Loucy (cell line): ENCODE results near the gene SYNE1.
"Not testable (repeated sequence)": the region's sequence is repeated elsewhere in the genome, so short reads cannot be mapped to it uniquely, and the experiment has no call there.

Experiments used
- H2AFZ ChIP-seq: fragments of 200-600 bp; sonication (generic); 2 replicates; pipeline ENCODE4 v1.6.0; 2016; ENCODE audit warnings: antibody characterized with exemption, mild to moderate bottlenecking, low read length, moderate library complexity
- H3F3A ChIP-seq: fragments of 200-600 bp; 2 replicates; pipeline ENCODE4 v1.6.0; 2016; ENCODE audit warnings: antibody characterized with exemption, low read depth, mild to moderate bottlenecking
- H3K27me3 ChIP-seq: fragments of 200-600 bp; sonication (generic); 2 replicates; pipeline ENCODE4 v1.6.1; 2014; ENCODE audit warnings: low read length, mild to moderate bottlenecking; ENCODE audit not compliant: insufficient read depth, poor library complexity, severe bottlenecking
- H3K36me3 ChIP-seq: fragments of 200-600 bp; sonication (generic); 2 replicates; pipeline ENCODE4 v1.6.1; 2016; ENCODE audit warnings: low read length; ENCODE audit not compliant: insufficient read depth
- H3K4me1 ChIP-seq: fragments of 200-600 bp; sonication (generic); 2 replicates; pipeline ENCODE4 v1.5.1; 2014; ENCODE audit warnings: low read length, mild to moderate bottlenecking; ENCODE audit not compliant: insufficient read depth, poor library complexity, severe bottlenecking
- H3K4me2 ChIP-seq: fragments of 200-600 bp; sonication (generic); 2 replicates; pipeline ENCODE4 v1.6.0; 2014; ENCODE audit warnings: antibody characterized with exemption, low read length, low read depth, mild to moderate bottlenecking; ENCODE audit not compliant: poor library complexity, severe bottlenecking
- H3K4me3 ChIP-seq: fragments of 200-600 bp; sonication (generic); 2 replicates; pipeline ENCODE4 v1.5.1; 2014; ENCODE audit warnings: low read length, mild to moderate bottlenecking, mixed read lengths; ENCODE audit not compliant: poor library complexity, severe bottlenecking
- H3K79me2 ChIP-seq: fragments of 200-600 bp; sonication (generic); 2 replicates; pipeline ENCODE4 v1.6.1; 2014; ENCODE audit warnings: low read length; ENCODE audit not compliant: insufficient read depth
- H3K9ac ChIP-seq: fragments of 200-600 bp; sonication (generic); 2 replicates; pipeline ENCODE4 v1.6.0; 2014; ENCODE audit warnings: mild to moderate bottlenecking, low read depth, low read length, moderate library complexity; ENCODE audit not compliant: poor library complexity, severe bottlenecking
- H3K9me2 ChIP-seq: fragments of 200-600 bp; sonication (generic); replicated peaks from 2 replicates; pipeline ENCODE4 v1.6.1; 2016; ENCODE audit warnings: low read depth, low read length, mixed read lengths
- H3K9me3 ChIP-seq: fragments of 200-600 bp; sonication (generic); 2 replicates; pipeline ENCODE4 v1.6.1; 2014; ENCODE audit warnings: mild to moderate bottlenecking, antibody characterized with exemption, low read length, low read depth; ENCODE audit not compliant: insufficient read depth
- H4K20me1 ChIP-seq: fragments of 200-600 bp; sonication (generic); 2 replicates; pipeline ENCODE4 v1.6.0; 2014; ENCODE audit warnings: antibody characterized with exemption, low read length, mild to moderate bottlenecking; ENCODE audit not compliant: insufficient read depth, poor library complexity, severe bottlenecking
- CTCF ChIP-seq: fragments of 200-600 bp; sonication (generic); conservative IDR thresholded peaks from 2 replicates; pipeline ENCODE4 v1.5.1; 2014; ENCODE audit warnings: mild to moderate bottlenecking, antibody characterized with exemption, low read length
- EZH2phosphoT487 ChIP-seq: fragments of 200-600 bp; IDR thresholded peaks from 2 replicates; pipeline ENCODE4 v1.6.1; 2018; ENCODE audit warnings: antibody characterized with exemption, mild to moderate bottlenecking, moderate library complexity, borderline replicate concordance

SYNE1 gene

GRCh38 chr6:152625213-152625612 is 11.9 kb downstream of the SYNE1 start:
- Histone ChIP-seq H3K27me3 (no peaks in the 10 kb centered on the region), H3F3A (no peaks in the 10 kb centered on the region), H3K4me1 (no peaks in the 10 kb centered on the region), H3K4me2 (no peak overlapping the region), H2AFZ (no peak overlapping the region), H3K79me2 (no peaks in the 10 kb centered on the region), H3K4me3 (no peak overlapping the region), H3K9me2 (no peaks in the 10 kb centered on the region), H3K9me3 (no peaks in the 10 kb centered on the region), H3K9ac (no peak overlapping the region), H3K36me3 (no peaks in the 10 kb centered on the region), H4K20me1 (no peaks in the 10 kb centered on the region)
- TF ChIP-seq EZH2phosphoT487 (no peak), CTCF (no peak)

- not testable (repeated sequence) for H3K9ac ChIP-seq, H4K20me1 ChIP-seq, H3K4me3 ChIP-seq, H3K4me1 ChIP-seq, H3K36me3 ChIP-seq, H3K27me3 ChIP-seq, H3K9me3 ChIP-seq, H3F3A ChIP-seq, H3K4me2 ChIP-seq, H3K79me2 ChIP-seq, H2AFZ ChIP-seq, H3K9me2 ChIP-seq
Observed at GRCh38 chr6:152614776-152615175, 22.4 kb downstream of the SYNE1 start.

- no peaks in the 10 kb centered on the region for H4K20me1 ChIP-seq
- no peaks in the 10 kb centered on the region for H3K79me2 ChIP-seq
- no peaks in the 10 kb centered on the region for H3K9me2 ChIP-seq
- no peak overlapping the region for H3K4me3 ChIP-seq
- no peaks in the 10 kb centered on the region for H3K9me3 ChIP-seq
- no peaks in the 10 kb centered on the region for H3K36me3 ChIP-seq
- H3F3A ChIP-seq: no peaks in the 10 kb centered on the region
- no peaks in the 10 kb centered on the region for H3K4me1 ChIP-seq
- H3K9ac ChIP-seq: no peak overlapping the region
- no peak overlapping the region for H2AFZ ChIP-seq
- H3K27me3 ChIP-seq: no peaks in the 10 kb centered on the region
- no peak overlapping the region for H3K4me2 ChIP-seq
- TF ChIP-seq EZH2phosphoT487 (no peak), CTCF (no peak)
Observed at GRCh38 chr6:152609125-152609670, 28.0 kb downstream of the SYNE1 start.

- H3F3A ChIP-seq: no peaks in the 10 kb centered on the region
- no peaks in the 10 kb centered on the region for H3K79me2 ChIP-seq
- H3K27me3 ChIP-seq: no peaks in the 10 kb centered on the region
- H3K36me3 ChIP-seq: no peaks in the 10 kb centered on the region
- no peaks in the 10 kb centered on the region for H3K4me1 ChIP-seq
- no peaks in the 10 kb centered on the region for H3K9me2 ChIP-seq
- H2AFZ ChIP-seq: no peak overlapping the region
- H3K4me2 ChIP-seq: no peak overlapping the region
- TF ChIP-seq CTCF (no peak), EZH2phosphoT487 (no peak)
- H4K20me1 ChIP-seq: no peaks in the 10 kb centered on the region
- no peaks in the 10 kb centered on the region for H3K9me3 ChIP-seq
- H3K4me3 ChIP-seq: no peak overlapping the region
- H3K9ac ChIP-seq: no peak overlapping the region
Observed at GRCh38 chr6:152605941-152606340, 31.2 kb downstream of the SYNE1 start.
